Left ventricle myocardium inferior (tissue), 1 donor: ENCODE results near the gene GABARAP. TPM values are rescaled to one million over a fixed set of nuclear protein-coding genes. Genes with fewer than 3 reads are reported as not detected.

Experiments
- DNase-seq: peaks from one replicate; pipeline ENCODE4 v3.0.0-alpha.2; 2020
- H3K27ac ChIP-seq: fragments of 200-600 bp; replicated peaks from 2 replicates; pipeline ENCODE4 v1.8.0; 2021
- H3K27me3 ChIP-seq: fragments of 200-600 bp; 2 replicates; pipeline ENCODE4 v1.8.0; 2021; ENCODE audit warnings: low read depth
- H3K36me3 ChIP-seq: fragments of 200-600 bp; 2 replicates; pipeline ENCODE4 v1.8.0; 2021
- H3K4me1 ChIP-seq: fragments of 200-600 bp; 2 replicates; pipeline ENCODE4 v1.8.0; 2021
- H3K4me3 ChIP-seq: fragments of 200-600 bp; 2 replicates; pipeline ENCODE4 v1.8.0; 2021; ENCODE audit warnings: mild to moderate bottlenecking, moderate library complexity
- H3K9me3 ChIP-seq: fragments of 200-600 bp; replicated peaks from 2 replicates; pipeline ENCODE4 v1.8.0; 2021
- intact Hi-C: fragments of 100-400 bp; cut with micrococcal nuclease; formaldehyde crosslinking; loops from one replicate; pipeline ENCODE4 v1.11.0; 2022
- total RNA-seq: library from RNA; stranded (reverse); fragmentation: NEBNext Ultra II Directional; extraction: Animal tissue kit (Norgen Biotek cat#: 25700); gene quantifications from one replicate; pipeline ENCODE4 v1.2.1, GENCODE V29; 2021
- TF ChIP-seq, protein P1 (sequence below): fragments of 200-600 bp; IDR thresholded peaks from 2 replicates; pipeline ENCODE4 v1.8.0; 2021; ENCODE audit warnings: antibody characterized with exemption, mild to moderate bottlenecking, borderline replicate concordance
- donor health status: DM: no; HTN: yes; CAD: no; lungs with severe emphysema.

Gene GABARAP
- total RNA-seq, 1 donor from 2014 or later, result 394 TPM

DNA sequence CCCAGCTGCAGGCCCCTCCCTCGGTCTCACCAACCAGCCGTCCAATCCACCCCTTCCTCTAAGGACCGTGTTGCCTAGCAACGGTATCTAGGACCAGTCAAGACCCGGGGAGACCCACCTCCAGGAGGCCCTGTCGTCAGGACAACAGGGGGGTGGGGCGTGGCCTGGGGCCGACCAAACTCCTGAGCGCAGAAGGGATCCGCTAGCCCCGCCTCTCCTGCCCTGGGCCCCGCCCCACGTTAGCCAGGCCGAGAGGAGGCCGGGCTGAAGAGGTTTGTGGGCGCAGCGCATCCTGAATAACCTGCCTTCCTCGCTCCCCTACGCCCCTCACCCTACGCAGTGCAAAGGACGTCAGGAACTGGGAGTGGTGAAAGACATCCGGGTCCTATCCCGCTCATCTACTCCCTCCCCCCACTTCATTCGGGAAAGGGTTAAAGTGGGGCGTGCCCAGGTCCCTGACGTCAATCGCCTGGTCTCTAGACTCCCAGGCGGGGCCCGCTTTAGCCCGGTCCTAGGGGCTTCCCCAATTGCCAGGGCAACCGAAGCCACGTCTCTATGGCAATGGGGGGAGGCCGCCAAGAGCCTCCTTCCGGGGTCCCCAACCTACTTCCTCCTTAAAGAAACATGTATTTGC is 37.3 kb downstream of the GABARAP start:
- peaks cover 15% of the 10 kb centered on the region for H3K4me1 ChIP-seq
- peak overlapping the region; percentile 70 for H3K4me3 ChIP-seq
- H3K9me3 ChIP-seq, result no peaks in the 10 kb centered on the region
- DNase-seq, result peak; percentile 89
- no peaks in the 10 kb centered on the region for H3K27me3 ChIP-seq
- H3K36me3 ChIP-seq, result peaks cover 25% of the 10 kb centered on the region
- intact Hi-C loops, result no loop called here
- peak overlapping the region; percentile 72 for H3K27ac ChIP-seq
- TF ChIP-seq, protein P1, sequence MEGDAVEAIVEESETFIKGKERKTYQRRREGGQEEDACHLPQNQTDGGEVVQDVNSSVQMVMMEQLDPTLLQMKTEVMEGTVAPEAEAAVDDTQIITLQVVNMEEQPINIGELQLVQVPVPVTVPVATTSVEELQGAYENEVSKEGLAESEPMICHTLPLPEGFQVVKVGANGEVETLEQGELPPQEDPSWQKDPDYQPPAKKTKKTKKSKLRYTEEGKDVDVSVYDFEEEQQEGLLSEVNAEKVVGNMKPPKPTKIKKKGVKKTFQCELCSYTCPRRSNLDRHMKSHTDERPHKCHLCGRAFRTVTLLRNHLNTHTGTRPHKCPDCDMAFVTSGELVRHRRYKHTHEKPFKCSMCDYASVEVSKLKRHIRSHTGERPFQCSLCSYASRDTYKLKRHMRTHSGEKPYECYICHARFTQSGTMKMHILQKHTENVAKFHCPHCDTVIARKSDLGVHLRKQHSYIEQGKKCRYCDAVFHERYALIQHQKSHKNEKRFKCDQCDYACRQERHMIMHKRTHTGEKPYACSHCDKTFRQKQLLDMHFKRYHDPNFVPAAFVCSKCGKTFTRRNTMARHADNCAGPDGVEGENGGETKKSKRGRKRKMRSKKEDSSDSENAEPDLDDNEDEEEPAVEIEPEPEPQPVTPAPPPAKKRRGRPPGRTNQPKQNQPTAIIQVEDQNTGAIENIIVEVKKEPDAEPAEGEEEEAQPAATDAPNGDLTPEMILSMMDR, result no peak

DNA sequence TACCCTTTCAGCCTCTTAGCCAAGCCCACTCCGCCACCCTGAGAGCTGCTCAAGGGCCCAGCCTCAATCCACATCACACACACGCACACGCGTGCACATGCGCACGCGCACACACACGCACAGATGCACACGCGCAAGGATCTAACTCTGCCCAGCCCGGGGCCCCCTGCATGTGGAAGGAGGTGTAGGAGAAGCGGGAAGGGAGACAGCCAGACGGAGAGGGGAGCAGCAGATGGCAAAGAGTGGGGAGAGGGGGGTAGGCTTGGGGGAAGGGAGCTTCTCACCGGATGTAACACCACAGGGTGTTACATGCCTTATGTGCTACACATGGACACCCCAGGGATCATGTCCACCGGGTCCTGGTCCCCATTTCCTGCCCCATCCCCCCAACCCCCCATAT is 37.9 kb downstream of the GABARAP start:
- H3K4me3 ChIP-seq, result peak overlapping the region; percentile 70
- DNase-seq, result no peak
- intact Hi-C loops, result no loop called here
- no peaks in the 10 kb centered on the region for H3K9me3 ChIP-seq
- H3K4me1 ChIP-seq, result peaks cover 15% of the 10 kb centered on the region
- H3K27me3 ChIP-seq, result no peaks in the 10 kb centered on the region
- TF ChIP-seq, protein P1, result no peak
- H3K27ac ChIP-seq, result peak overlapping the region; percentile 72
- H3K36me3 ChIP-seq, result peaks cover 25% of the 10 kb centered on the region

GRCh38 chr17:7203391-7203790 is 38.9 kb downstream of the GABARAP start:
- TF ChIP-seq, protein P1, result no peak
- Histone ChIP-seq H3K9me3 (no peaks in the 10 kb centered on the region), H3K4me3 (no peak overlapping the region), H3K4me1 (peaks cover 15% of the 10 kb centered on the region), H3K36me3 (peaks cover 25% of the 10 kb centered on the region), H3K27me3 (no peaks in the 10 kb centered on the region), H3K27ac (no peak overlapping the region)
- intact Hi-C loops, result no loop called here
- peak; percentile 14 for DNase-seq

GRCh38 chr17:7196651-7197401 is 45.4 kb downstream of the GABARAP start:
- H3K4me3 ChIP-seq, result no peak overlapping the region
- no peak overlapping the region for H3K27ac ChIP-seq
- H3K4me1 ChIP-seq, result no peaks in the 10 kb centered on the region
- TF ChIP-seq, protein P1, result no peak
- no peaks in the 10 kb centered on the region for H3K27me3 ChIP-seq
- no peaks in the 10 kb centered on the region for H3K9me3 ChIP-seq
- intact Hi-C loops, result no loop called here
- no peak for DNase-seq
- peaks cover 49% of the 10 kb centered on the region for H3K36me3 ChIP-seq

DNA sequence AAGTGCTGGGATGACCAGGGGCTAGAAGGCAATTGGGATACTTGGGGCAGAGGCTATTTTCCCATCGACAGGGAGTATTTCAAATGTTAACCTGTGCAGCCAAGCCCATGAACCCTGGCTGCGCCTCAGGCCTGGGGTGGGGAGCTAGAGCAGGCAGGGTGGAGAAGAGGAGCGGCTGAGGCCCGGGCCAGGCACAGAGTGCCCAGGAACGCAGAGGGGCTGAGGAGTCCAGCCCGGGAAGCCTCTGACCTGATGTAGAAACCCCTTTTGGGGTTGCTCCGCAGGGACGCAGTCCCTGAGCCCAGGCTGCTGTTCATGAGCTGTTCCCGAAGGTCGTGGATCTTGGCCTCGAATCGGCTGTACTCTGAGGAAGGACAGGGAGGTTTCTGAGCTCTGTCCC is 46.3 kb downstream of the GABARAP start:
- no peaks in the 10 kb centered on the region for H3K9me3 ChIP-seq
- H3K27ac ChIP-seq, result no peak overlapping the region
- no peak for DNase-seq
- no peaks in the 10 kb centered on the region for H3K27me3 ChIP-seq
- no peak overlapping the region for H3K4me3 ChIP-seq
- H3K4me1 ChIP-seq, result no peaks in the 10 kb centered on the region
- intact Hi-C loops, result no loop called here
- TF ChIP-seq, protein P1, result no peak
- H3K36me3 ChIP-seq, result peaks cover 42% of the 10 kb centered on the region
